SK-N-SH (cell line): ENCODE results near the gene UBB. TPM values are rescaled to one million over a fixed set of nuclear protein-coding genes. Genes with fewer than 3 reads are reported as not detected.
A peak's percentile ranks its signal among the peaks of the same experiment; 100 is the strongest.

Source experiments
- CTCF ChIA-PET: fragments of 300-600, 350-600 bp; formaldehyde crosslinking; extraction: SDS; loops from one replicate; lab custom pipeline; 2021; lab: Yijun Ruan, JAX
- POLR2A ChIA-PET: fragments of 350-600 bp; sonication (Branson Sonifier 250); formaldehyde crosslinking; extraction: SDS; loops from one replicate; lab custom pipeline; 2020; ENCODE audit warnings: antibody characterized with exemption, inconsistent platforms; lab: Yijun Ruan, JAX
- DNase-seq: peaks from one replicate; pipeline ENCODE4 v3.0.0; 2012
- H2AFZ ChIP-seq: fragments of 200-600 bp; sonication (generic); 2 replicates; pipeline ENCODE4 v1.8.1; 2016; ENCODE audit warnings: antibody characterized with exemption, mild to moderate bottlenecking, low read depth
- H3F3A ChIP-seq: fragments of 200-600 bp; sonication (generic); replicated peaks from 2 replicates; pipeline ENCODE3; 2016; ENCODE audit warnings: antibody characterized with exemption, mild to moderate bottlenecking; ENCODE audit not compliant: insufficient read depth
- H3K27ac ChIP-seq, 2 experiments: fragments of 200-500 bp in 1 of 2; fragments of 200-600 bp in 1 of 2; sonication (Bioruptor generic) in 1 of 2; sonication (generic), shearing (Covaris generic) in 1 of 2; 2 replicates each; pipeline versions ENCODE4 v1.5.1 to v1.6.1; 2014 to 2016; ENCODE audit warnings: low read depth in 2 of 2, inconsistent platforms in 1 of 2, low read length in 1 of 2, mild to moderate bottlenecking in 1 of 2, mixed read lengths in 1 of 2
- H3K27me3 ChIP-seq: fragments of 200-600 bp; sonication (generic), shearing (Covaris generic); 2 replicates; pipeline ENCODE4 v1.6.1; 2016; ENCODE audit warnings: mixed run types; ENCODE audit not compliant: insufficient read depth
- H3K36me3 ChIP-seq, 2 experiments: fragments of 200-500 bp in 1 of 2; fragments of 200-600 bp in 1 of 2; sonication (Bioruptor generic) in 1 of 2; sonication (generic) in 1 of 2; replicated peaks in 1 of 2; 2 replicates each; pipeline versions ENCODE3 to v1.5.1; 2014 to 2016; ENCODE audit warnings: low read length in 1 of 2, mild to moderate bottlenecking in 1 of 2; ENCODE audit not compliant: insufficient read depth in 2 of 2, control insufficient read depth in 1 of 2
- H3K4me1 ChIP-seq, 2 experiments: fragments of 200-500 bp in 1 of 2; fragments of 200-600 bp in 1 of 2; sonication (Bioruptor generic) in 1 of 2; sonication (generic), shearing (Covaris generic) in 1 of 2; 2 replicates each; pipeline versions ENCODE4 v1.5.1 to v1.6.1; 2014 to 2016; ENCODE audit warnings: low read depth in 1 of 2, low read length in 1 of 2, mixed run types in 1 of 2; ENCODE audit not compliant: insufficient read depth in 2 of 2, control insufficient read depth in 1 of 2
- H3K4me2 ChIP-seq: fragments of 200-600 bp; sonication (generic), shearing (Covaris generic); 2 replicates; pipeline ENCODE4 v1.6.1; 2017; ENCODE audit warnings: mixed run types
- H3K4me3 ChIP-seq, 2 experiments: fragments of 200-500 bp in 1 of 2; fragments of 200-600 bp in 1 of 2; sonication (Bioruptor generic) in 1 of 2; sonication (generic), shearing (Covaris generic) in 1 of 2; 2 replicates each; pipeline versions ENCODE4 v1.5.1 to v1.8.1; 2014 to 2016; ENCODE audit warnings: low read depth in 2 of 2, inconsistent platforms in 1 of 2, low read length in 1 of 2, mild to moderate bottlenecking in 1 of 2, mixed read lengths in 1 of 2, moderate library complexity in 1 of 2
- H3K79me2 ChIP-seq: fragments of 200-600 bp; sonication (generic); 2 replicates; pipeline ENCODE4 v1.8.1; 2017; ENCODE audit warnings: mild to moderate bottlenecking; ENCODE audit not compliant: insufficient read depth
- H3K9ac ChIP-seq: fragments of 200-600 bp; sonication (generic); 2 replicates; pipeline ENCODE4 v1.6.1; 2017; ENCODE audit warnings: mixed run types
- H3K9me2 ChIP-seq: fragments of 200-600 bp; sonication (generic); 2 replicates; pipeline ENCODE4 v1.6.1; 2017; ENCODE audit warnings: mixed run types
- H3K9me3 ChIP-seq: fragments of 200-600 bp; sonication (generic); 2 replicates; pipeline ENCODE4 v1.6.1; 2017; ENCODE audit warnings: mixed run types, mild to moderate bottlenecking, moderate library complexity
- H4K20me1 ChIP-seq: fragments of 200-600 bp; sonication (generic); 2 replicates; pipeline ENCODE4 v1.6.1; 2017; ENCODE audit warnings: mild to moderate bottlenecking, mixed run types; ENCODE audit not compliant: insufficient read depth
- EP300 ChIP-seq, 2 experiments: IDR thresholded peaks; 2 replicates each; pipeline versions ENCODE4 v1.4.0 to v1.6.1; 2012; ENCODE audit warnings: borderline replicate concordance in 1 of 2, low read depth in 1 of 2, low read length in 1 of 2
- FOSL2 ChIP-seq: IDR thresholded peaks from 2 replicates; pipeline ENCODE4 v1.4.0; 2012; ENCODE audit warnings: low read depth, mild to moderate bottlenecking, moderate library complexity, borderline replicate concordance
- FOXM1 ChIP-seq: IDR thresholded peaks from 2 replicates; pipeline ENCODE4 v1.4.0; 2012; ENCODE audit warnings: low read depth, mild to moderate bottlenecking
- GATA2 ChIP-seq: sonication (generic); formaldehyde crosslinking; IDR thresholded peaks from 2 replicates; pipeline ENCODE4 v1.5.0; 2020; ENCODE audit warnings: mild to moderate bottlenecking, missing genetic modification reagents
- JUND ChIP-seq: IDR thresholded peaks from 2 replicates; pipeline ENCODE4 v1.4.0; 2012
- MEF2A ChIP-seq: IDR thresholded peaks from 2 replicates; pipeline ENCODE4 v1.4.0; 2012; ENCODE audit warnings: low read depth, borderline replicate concordance
- MXI1 ChIP-seq: IDR thresholded peaks from 2 replicates; pipeline ENCODE4 v1.6.1; 2012; ENCODE audit warnings: mild to moderate bottlenecking, low read depth, low read length, improper control_type of control experiment
- NFIC ChIP-seq: IDR thresholded peaks from 2 replicates; pipeline ENCODE4 v1.4.0; 2012; ENCODE audit warnings: borderline replicate concordance
- NRF1 ChIP-seq: IDR thresholded peaks from 2 replicates; pipeline ENCODE4 v1.6.1; 2012; ENCODE audit warnings: low read depth, mild to moderate bottlenecking, low read length
- PBX3 ChIP-seq: IDR thresholded peaks from 2 replicates; pipeline ENCODE4; 2012
- REST ChIP-seq: IDR thresholded peaks from 2 replicates; pipeline ENCODE4 v1.6.1; 2012; ENCODE audit warnings: mild to moderate bottlenecking, low read depth, low read length, moderate library complexity
- RFX5 ChIP-seq: IDR thresholded peaks from 2 replicates; pipeline ENCODE4 v1.6.1; 2012; ENCODE audit warnings: mild to moderate bottlenecking, improper control_type of control experiment, low read length
- SIN3A ChIP-seq: IDR thresholded peaks from 2 replicates; pipeline ENCODE4 v1.6.1; 2012; ENCODE audit warnings: low read depth, mild to moderate bottlenecking, low read length, moderate library complexity, borderline replicate concordance
- TAF1 ChIP-seq: IDR thresholded peaks from 2 replicates; pipeline ENCODE4 v1.6.1; 2012; ENCODE audit warnings: low read depth, mild to moderate bottlenecking, low read length, moderate library complexity, borderline replicate concordance
- TCF12 ChIP-seq: IDR thresholded peaks from 2 replicates; pipeline ENCODE4 v1.4.0; 2012
- TEAD4 ChIP-seq: IDR thresholded peaks from 2 replicates; pipeline ENCODE4 v1.4.0; 2012; ENCODE audit warnings: mild to moderate bottlenecking, borderline replicate concordance; ENCODE audit not compliant: insufficient read depth
- YY1 ChIP-seq: IDR thresholded peaks from 2 replicates; pipeline ENCODE4 v1.4.0; 2012; ENCODE audit warnings: low read depth, mild to moderate bottlenecking
- WGBS: methylation state at CpG from one replicate; pipeline ENCODE4 v1.1.6; 2017; ENCODE audit warnings: low lambda C conversion rate; 5-methylcytosine and 5-hydroxymethylcytosine counted together
- polyA plus RNA-seq, 3 experiments: library from polyadenylated mRNA; depleted of rRNA; stranded (reverse); fragments of >200 nt; gene quantifications; 2 replicates each; pipeline ENCODE4 v1.2.3, GENCODE V29; 2012
- TF ChIP-seq, protein P1 (sequence below): fragments of 150-350 bp; IDR thresholded peaks from 2 replicates; pipeline ENCODE4 v1.6.1; 2017; ENCODE audit warnings: antibody characterized with exemption, low read length, low read depth, borderline replicate concordance
- TF ChIP-seq, protein P2 (sequence below): fragments of 200-600 bp; sonication (generic); IDR thresholded peaks from 2 replicates; pipeline ENCODE4 v1.6.1; 2017; ENCODE audit warnings: antibody characterized with exemption, mild to moderate bottlenecking, moderate library complexity

Gene UBB
- polyA plus RNA-seq, 1 of the 3 experiments (the other 2 are of a cell fraction), result 2,693 TPM

- H4K20me1 ChIP-seq, result no peaks in the 10 kb centered on the region
- no peaks in the 10 kb centered on the region for H3K9me2 ChIP-seq
- no peak for DNase-seq
- CTCF ChIA-PET, result interaction anchor here (0.7 to 4.9 kb wide), 32 partner anchors 10 to 354 kb away, joined by 3 to 94 read pairs (median 6); partner anchors contain the start of genes CENPV, TRPV2 and UBB
- no peak overlapping the region for H2AFZ ChIP-seq
- H3K9me3 ChIP-seq, result no peaks in the 10 kb centered on the region
- H3K36me3 ChIP-seq, result no peaks in the 10 kb centered on the region
- H3K4me2 ChIP-seq, result no peak overlapping the region
- H3K4me1 ChIP-seq, result peaks cover 0 to 6% of the 10 kb centered on the region in 2 experiments; a peak in 1 of 4 replicates
- H3K27ac ChIP-seq, result no peak overlapping the region
- no peaks in the 10 kb centered on the region for H3K79me2 ChIP-seq
- POLR2A ChIA-PET, result interaction anchor here (0.6 to 2.7 kb wide), 3 partner anchors 12 to 837 kb away, joined by 3 to 17 read pairs (median 13); partner anchors contain the start of genes CENPV and UBB
- TF ChIP-seq RFX5 (no peak), GATA2 (CRISPR knock-in tag) (no peak), MEF2A (no peak), SIN3A (no peak), YY1 (no peak), REST (no peak), NRF1 (no peak), JUND (no peak)
- no peak overlapping the region for H3K4me3 ChIP-seq
- no peaks in the 10 kb centered on the region for H3F3A ChIP-seq
- H3K27me3 ChIP-seq, result no peaks in the 10 kb centered on the region
- no peak overlapping the region for H3K9ac ChIP-seq
These were observed 16.3 kb upstream of the UBB start for GRCh38 chr17:16364625-16365024.

GRCh38 chr17:16371742-16372141 lies 9.1 kb upstream of the UBB start:
- Histone ChIP-seq H3K27ac (peak overlapping the region in 1 of 2 experiments; percentile 10; a peak in 1 of 4 replicates), H3K27me3 (no peaks in the 10 kb centered on the region), H3K9me2 (no peaks in the 10 kb centered on the region), H3K79me2 (no peaks in the 10 kb centered on the region), H3K4me1 (no peaks in the 10 kb centered on the region), H3K4me3 (no peak overlapping the region), H3K4me2 (no peak overlapping the region), H3K9me3 (no peaks in the 10 kb centered on the region), H4K20me1 (no peaks in the 10 kb centered on the region), H3K36me3 (no peaks in the 10 kb centered on the region), H3K9ac (no peak overlapping the region), H2AFZ (no peak overlapping the region), H3F3A (no peaks in the 10 kb centered on the region)
- peak; percentile 26 for DNase-seq
- 54% methylated on average over 5 of the region's 5 CpGs for WGBS
- ChIA-PET CTCF (interaction anchor here (1.0 to 6.2 kb wide), 2 partner anchors 8 to 149 kb away, joined by 3 to 56 read pairs; no protein-coding TSS in a partner anchor), POLR2A (interaction anchor here (0.8 kb wide), 1 partner anchor 9 kb away, joined by 5 read pairs; the partner anchor contains the start of gene UBB)
- TF ChIP-seq FOSL2, result peak; percentile 13; the same call in 1 of the 2 replicates
- TF ChIP-seq MXI1, result no peak
- TF ChIP-seq, protein P1, sequence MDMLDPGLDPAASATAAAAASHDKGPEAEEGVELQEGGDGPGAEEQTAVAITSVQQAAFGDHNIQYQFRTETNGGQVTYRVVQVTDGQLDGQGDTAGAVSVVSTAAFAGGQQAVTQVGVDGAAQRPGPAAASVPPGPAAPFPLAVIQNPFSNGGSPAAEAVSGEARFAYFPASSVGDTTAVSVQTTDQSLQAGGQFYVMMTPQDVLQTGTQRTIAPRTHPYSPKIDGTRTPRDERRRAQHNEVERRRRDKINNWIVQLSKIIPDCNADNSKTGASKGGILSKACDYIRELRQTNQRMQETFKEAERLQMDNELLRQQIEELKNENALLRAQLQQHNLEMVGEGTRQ, result no peak
- TF ChIP-seq, protein P2, sequence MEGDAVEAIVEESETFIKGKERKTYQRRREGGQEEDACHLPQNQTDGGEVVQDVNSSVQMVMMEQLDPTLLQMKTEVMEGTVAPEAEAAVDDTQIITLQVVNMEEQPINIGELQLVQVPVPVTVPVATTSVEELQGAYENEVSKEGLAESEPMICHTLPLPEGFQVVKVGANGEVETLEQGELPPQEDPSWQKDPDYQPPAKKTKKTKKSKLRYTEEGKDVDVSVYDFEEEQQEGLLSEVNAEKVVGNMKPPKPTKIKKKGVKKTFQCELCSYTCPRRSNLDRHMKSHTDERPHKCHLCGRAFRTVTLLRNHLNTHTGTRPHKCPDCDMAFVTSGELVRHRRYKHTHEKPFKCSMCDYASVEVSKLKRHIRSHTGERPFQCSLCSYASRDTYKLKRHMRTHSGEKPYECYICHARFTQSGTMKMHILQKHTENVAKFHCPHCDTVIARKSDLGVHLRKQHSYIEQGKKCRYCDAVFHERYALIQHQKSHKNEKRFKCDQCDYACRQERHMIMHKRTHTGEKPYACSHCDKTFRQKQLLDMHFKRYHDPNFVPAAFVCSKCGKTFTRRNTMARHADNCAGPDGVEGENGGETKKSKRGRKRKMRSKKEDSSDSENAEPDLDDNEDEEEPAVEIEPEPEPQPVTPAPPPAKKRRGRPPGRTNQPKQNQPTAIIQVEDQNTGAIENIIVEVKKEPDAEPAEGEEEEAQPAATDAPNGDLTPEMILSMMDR, result no peak
- no peak for TF ChIP-seq FOXM1
- TF ChIP-seq PBX3, result peak; percentile 68
- TF ChIP-seq MEF2A, result 0 out of 2 replicates have a peak, but pooled peaks have one; percentile 48
- no peak for TF ChIP-seq TEAD4
- TF ChIP-seq SIN3A, result no peak
- peak; percentile 9; a peak in 1 of 4 replicates for TF ChIP-seq EP300 (IDR thresholded peaks at IDR 0.05; ENCODE audit: borderline replicate concordance in 1 of 2, low read depth in 1 of 2, low read length in 1 of 2)
- TF ChIP-seq TAF1, result no peak
- TF ChIP-seq NFIC, result peak; percentile 60; the same call in 1 of the 2 replicates
- TF ChIP-seq TCF12, result peak; percentile 56; the same call in 1 of the 2 replicates
